GM19238 (cell line): ENCODE measurements around the gene HELQ.

Experiments
- DNase-seq: peaks from one replicate; pipeline ENCODE4 v3.0.0; 2011; ENCODE audit warnings: low spot score; ENCODE audit not compliant: insufficient read length

The HELQ gene

GRCh38 chr4:83371235-83371634 lies 84.4 kb downstream of the HELQ start:
- DNase-seq: no peak

- no peak for DNase-seq
Measured at GRCh38 chr4:83370640-83370906, 85.0 kb downstream of the HELQ start.

GRCh38 chr4:83369831-83370639 lies 85.6 kb downstream of the HELQ start:
- no peak for DNase-seq

GRCh38 chr4:83364312-83364711 lies 91.3 kb downstream of the HELQ start:
- no peak for DNase-seq

- DNase-seq: no peak
Measured at GRCh38 chr4:83362492-83363329, 92.9 kb downstream of the HELQ start.

- no peak for DNase-seq
Measured at GRCh38 chr4:83361416-83362103, 94.1 kb downstream of the HELQ start.

- DNase-seq: no peak
Measured at GRCh38 chr4:83360018-83360417, 95.6 kb downstream of the HELQ start.

- no peak for DNase-seq
Measured at GRCh38 chr4:83358410-83358809, 97.2 kb downstream of the HELQ start.
